Small intestine (tissue), 7 donors: ENCODE data around the gene LINC00632. TPM values are rescaled to one million over a fixed set of nuclear protein-coding genes. Genes with fewer than 3 reads are reported as not detected.

Experiments
- DNase-seq, 2 donors: peaks; one replicate each; pipeline versions ENCODE4 v3.0.0 to v3.0.0-alpha.2; 2013
- FAIRE-seq: peaks from 2 replicates; lab custom pipeline; 2012; peaks lifted over from hg19 to GRCh38; lab: Jason Lieb, UNC
- H3K27ac ChIP-seq, 3 donors: one replicate each; pipeline ENCODE4 v1.5.1; 2013; ENCODE audit warnings: low read length in 2 of 3, mild to moderate bottlenecking in 2 of 3, control low read depth in 1 of 3, inconsistent platforms in 1 of 3, low read depth in 1 of 3, moderate library complexity in 1 of 3
- H3K27me3 ChIP-seq, 3 donors: one replicate each; pipeline ENCODE4 v1.6.1; 2013; ENCODE audit warnings: low read length in 3 of 3, inconsistent platforms in 1 of 3; ENCODE audit not compliant: control insufficient read depth in 3 of 3, insufficient read depth in 3 of 3
- H3K36me3 ChIP-seq, 3 donors: one replicate each; pipeline ENCODE4 v1.6.1; 2013; ENCODE audit warnings: low read length in 3 of 3, inconsistent platforms in 1 of 3, low read depth in 1 of 3, mild to moderate bottlenecking in 1 of 3, moderate library complexity in 1 of 3; ENCODE audit not compliant: control insufficient read depth in 3 of 3, insufficient read depth in 2 of 3
- H3K4me1 ChIP-seq, 3 donors: one replicate each; pipeline ENCODE4 v1.6.1; 2013; ENCODE audit warnings: low read length in 2 of 3, inconsistent platforms in 1 of 3, low read depth in 1 of 3, mild to moderate bottlenecking in 1 of 3, moderate library complexity in 1 of 3; ENCODE audit not compliant: control insufficient read depth in 3 of 3, insufficient read depth in 2 of 3
- H3K4me3 ChIP-seq, 3 donors: one replicate each; pipeline ENCODE4 v1.5.1; 2013; ENCODE audit warnings: low read length in 3 of 3, control low read depth in 1 of 3, inconsistent platforms in 1 of 3, low read depth in 1 of 3, mild to moderate bottlenecking in 1 of 3, moderate library complexity in 1 of 3
- H3K9me3 ChIP-seq, 2 donors: one replicate each; pipeline ENCODE4 v1.6.1; 2013; ENCODE audit warnings: low read depth in 1 of 2, low read length in 1 of 2; ENCODE audit not compliant: control insufficient read depth in 2 of 2, insufficient read depth in 1 of 2
- WGBS, 3 donors: extraction: QIAGEN DNeasy Blood & Tissue Kit; methylation state at CpG; one replicate each; pipeline ENCODE4 v1.1.7; 2013; 5-methylcytosine and 5-hydroxymethylcytosine counted together
- polyA plus RNA-seq, 4 donors: library from polyadenylated mRNA; stranded (reverse) in 3 of 4; unstranded in 1 of 4; fragments of 200-250 nt in 3 of 4; fragments of 120-200 nt in 1 of 4; gene quantifications; one replicate each; pipeline versions ENCODE4 v1.2.1 to v1.2.3, GENCODE V29; 2013
- donor health status: healthy with polysubstance abuse.
- donor health status: control.
- donor health status: control.
- donor health status: Bipolar disorder and iron deficiency.
- donor health status: healthy.

Gene LINC00632
- polyA plus RNA-seq, 4 donors, result 1.9 to 14.3 TPM; not detected in 2

- H3K9me3 ChIP-seq, result no peaks in the 10 kb centered on the region
- H3K4me3 ChIP-seq, result no peak overlapping the region
- H3K27me3 ChIP-seq, result peaks cover 0 to 16% (median 0%) of the 10 kb centered on the region in 3 donors
- WGBS, 3 donors, result 45 to 77% (median 72%) methylated on average over 3 of the region's 3 CpGs
- no peak overlapping the region for H3K27ac ChIP-seq
- FAIRE-seq, result no peak
- H3K4me1 ChIP-seq, result no peaks in the 10 kb centered on the region
- DNase-seq, result no peak
- no peaks in the 10 kb centered on the region for H3K36me3 ChIP-seq
These were observed 58.1 kb downstream of the LINC00632 start for GRCh38 chrX:140767646-140768045.

- no peak for DNase-seq
- Histone ChIP-seq H3K36me3 (no peaks in the 10 kb centered on the region), H3K27me3 (no peaks in the 10 kb centered on the region), H3K4me3 (no peak overlapping the region), H3K27ac (no peak overlapping the region), H3K4me1 (no peaks in the 10 kb centered on the region), H3K9me3 (no peaks in the 10 kb centered on the region)
- 85 to 92% (median 85%) methylated on average over 4 of the region's 4 CpGs for WGBS, 3 donors
- no peak for FAIRE-seq
These were observed 65.7 kb downstream of the LINC00632 start for GRCh38 chrX:140775211-140775610.

- Histone ChIP-seq H3K27me3 (no peaks in the 10 kb centered on the region), H3K9me3 (no peaks in the 10 kb centered on the region), H3K4me3 (no peak overlapping the region), H3K36me3 (no peaks in the 10 kb centered on the region), H3K4me1 (no peaks in the 10 kb centered on the region), H3K27ac (no peak overlapping the region)
- whole genome bisulfite sequencing, 3 donors, result 90 to 96% (median 93%) methylated on average over 31 of the region's 31 CpGs
- DNase-seq, result no peak
- no peak for FAIRE-seq
These were observed 66.8 kb downstream of the LINC00632 start for GRCh38 chrX:140776320-140776719.

- FAIRE-seq (no peak), DNase-seq (no peak)
- no peak overlapping the region for H3K27ac ChIP-seq
- no peaks in the 10 kb centered on the region for H3K36me3 ChIP-seq
- no peaks in the 10 kb centered on the region for H3K27me3 ChIP-seq
- H3K4me1 ChIP-seq, result no peaks in the 10 kb centered on the region
- H3K9me3 ChIP-seq, result no peaks in the 10 kb centered on the region
- no peak overlapping the region for H3K4me3 ChIP-seq
- 57 to 72% (median 65%) methylated on average over 5 of the region's 5 CpGs for WGBS, 3 donors
These were observed 85.1 kb downstream of the LINC00632 start for GRCh38 chrX:140794642-140795041.

- Histone ChIP-seq H3K4me1 (no peaks in the 10 kb centered on the region), H3K36me3 (no peaks in the 10 kb centered on the region), H3K9me3 (no peaks in the 10 kb centered on the region), H3K27ac (no peak overlapping the region), H3K27me3 (no peaks in the 10 kb centered on the region), H3K4me3 (no peak overlapping the region)
- WGBS, 3 donors, result 84 to 89% (median 89%) methylated on average over 2 of the region's 2 CpGs
- FAIRE-seq, result no peak
- no peak for DNase-seq
These were observed 89.7 kb downstream of the LINC00632 start for GRCh38 chrX:140799216-140799615.

GRCh38 chrX:140804292-140804691 is 94.7 kb downstream of the LINC00632 start:
- DNase-seq, result no peak
- FAIRE-seq, result no peak
- no peak overlapping the region for H3K4me3 ChIP-seq

GRCh38 chrX:140815868-140816267 is 106.3 kb downstream of the LINC00632 start:
- DNase-seq, result no peak
- no peaks in the 10 kb centered on the region for H3K27me3 ChIP-seq
- no peaks in the 10 kb centered on the region for H3K9me3 ChIP-seq
- H3K36me3 ChIP-seq, result no peaks in the 10 kb centered on the region
- H3K4me1 ChIP-seq, result no peaks in the 10 kb centered on the region
- no peak overlapping the region for H3K27ac ChIP-seq
- WGBS, 3 donors, result 32 to 57% (median 36%) methylated on average over 5 to 6 of the region's 6 CpGs
- no peak for FAIRE-seq
- H3K4me3 ChIP-seq, result no peak overlapping the region

More at GRCh38 chrX:140804292-140804691, 94.7 kb downstream of the LINC00632 start:
- Histone ChIP-seq H3K9me3 (no peaks in the 10 kb centered on the region), H3K36me3 (no peaks in the 10 kb centered on the region), H3K4me1 (no peaks in the 10 kb centered on the region), H3K27me3 (no peaks in the 10 kb centered on the region), H3K27ac (no peak overlapping the region)
- WGBS, 3 donors, result 54 to 81% (median 74%) methylated on average over 1 of the region's 1 CpG

- FAIRE-seq, result no peak
- H3K4me1 ChIP-seq, result no peaks in the 10 kb centered on the region
- H3K9me3 ChIP-seq, result no peaks in the 10 kb centered on the region
- H3K36me3 ChIP-seq, result no peaks in the 10 kb centered on the region
- 28 to 39% (median 38%) methylated on average over 6 of the region's 6 CpGs for WGBS, 3 donors
- no peaks in the 10 kb centered on the region for H3K27me3 ChIP-seq
- H3K27ac ChIP-seq, result no peak overlapping the region
- no peak overlapping the region for H3K4me3 ChIP-seq
- DNase-seq, result peak in 1 of 2 donors; percentile 0
These were observed 108.4 kb downstream of the LINC00632 start for GRCh38 chrX:140817943-140818342.

- Histone ChIP-seq H3K4me1 (no peaks in the 10 kb centered on the region), H3K27me3 (no peaks in the 10 kb centered on the region), H3K27ac (no peak overlapping the region), H3K4me3 (no peak overlapping the region), H3K36me3 (no peaks in the 10 kb centered on the region), H3K9me3 (no peaks in the 10 kb centered on the region)
- 44 to 69% (median 49%) methylated on average over 3 of the region's 3 CpGs for WGBS, 3 donors
- FAIRE-seq (no peak), DNase-seq (no peak)
These were observed 111.7 kb downstream of the LINC00632 start for GRCh38 chrX:140821280-140821679.
